ENCODE measurements around the gene PADI6.

The PADI6 gene

GRCh38 chr1:17371896-17372295 is at the start of gene PADI6:
Gene PADI6, plus strand, starts transcription at chr1:17372196. Its CDS starts 50 bp downstream, at chr1:17372246.
- H3K4me2 ChIP-seq (ENCODE audit: insufficient read depth, low read length), result no peak within 1 kb of the TSS
- H2AFZ ChIP-seq (ENCODE audit: low read depth, low read length), result no peak within 1 kb of the TSS
- ATAC-seq (ENCODE audit: insufficient read depth, low read depth) (no peak), DNase-seq (no peak)
- H3K4me1 ChIP-seq (ENCODE audit: insufficient read depth, low read length), result no peaks in the 10 kb centered on the region
- no peak within 1 kb of the TSS for H3K27ac ChIP-seq (ENCODE audit: low read length)
- H3K9me3 ChIP-seq (ENCODE audit: insufficient read depth, low read length, severe bottlenecking), result no peaks in the 10 kb centered on the region
- TF ChIP-seq EZH2 (IDR thresholded peaks at IDR 0.05; ENCODE audit: borderline replicate concordance, low read depth, low read length, severe bottlenecking), result no peak
- no peak within 1 kb of the TSS for H3K4me3 ChIP-seq (ENCODE audit: low read depth in 1 of 2, low read length in 2 of 2)
- no peaks in the 10 kb centered on the region for H3K79me2 ChIP-seq (ENCODE audit: insufficient read depth, low read length)
- no peaks in the 10 kb centered on the region for H3K36me3 ChIP-seq (ENCODE audit: insufficient read depth, low read length)
- peaks cover 11% of the 10 kb centered on the region for H3K27me3 ChIP-seq (ENCODE audit: insufficient read depth, low read length, poor library complexity)
- no peak within 1 kb of the TSS for H3K9ac ChIP-seq (ENCODE audit: low read depth, low read length)
- H4K20me1 ChIP-seq (ENCODE audit: insufficient read depth, low read length), result peaks cover 3% of the 10 kb centered on the region; the same call in 1 of the 2 replicates

GRCh38 chr1:17328855-17329254 is 43.1 kb upstream of the PADI6 start:
- no peak for TF ChIP-seq EZH2 (IDR thresholded peaks at IDR 0.05; ENCODE audit: borderline replicate concordance, low read depth, low read length, severe bottlenecking)
- H3K27me3 ChIP-seq (ENCODE audit: insufficient read depth, low read length, poor library complexity), result no peaks in the 10 kb centered on the region
- ATAC-seq (ENCODE audit: insufficient read depth, low read depth) (no peak), DNase-seq (no peak)
- H3K36me3 ChIP-seq (ENCODE audit: insufficient read depth, low read length), result no peaks in the 10 kb centered on the region
- no peak overlapping the region for H2AFZ ChIP-seq (ENCODE audit: low read depth, low read length)
- H3K79me2 ChIP-seq (ENCODE audit: insufficient read depth, low read length), result no peaks in the 10 kb centered on the region
- no peaks in the 10 kb centered on the region for H3K4me1 ChIP-seq (ENCODE audit: insufficient read depth, low read length)
- no peak overlapping the region for H3K4me2 ChIP-seq (ENCODE audit: insufficient read depth, low read length)
- no peak overlapping the region for H3K4me3 ChIP-seq (ENCODE audit: low read depth in 1 of 2, low read length in 2 of 2)
- no peaks in the 10 kb centered on the region for H4K20me1 ChIP-seq (ENCODE audit: insufficient read depth, low read length)
- H3K9me3 ChIP-seq (ENCODE audit: insufficient read depth, low read length, severe bottlenecking), result no peaks in the 10 kb centered on the region
- no peak overlapping the region for H3K9ac ChIP-seq (ENCODE audit: low read depth, low read length)
- no peak overlapping the region for H3K27ac ChIP-seq (ENCODE audit: low read length)

GRCh38 chr1:17329610-17330009 is 42.4 kb upstream of the PADI6 start:
- no peaks in the 10 kb centered on the region for H4K20me1 ChIP-seq (ENCODE audit: insufficient read depth, low read length)
- no peak overlapping the region for H3K4me3 ChIP-seq (ENCODE audit: low read depth in 1 of 2, low read length in 2 of 2)
- H3K79me2 ChIP-seq (ENCODE audit: insufficient read depth, low read length), result no peaks in the 10 kb centered on the region
- no peak overlapping the region for H3K4me2 ChIP-seq (ENCODE audit: insufficient read depth, low read length)
- no peaks in the 10 kb centered on the region for H3K36me3 ChIP-seq (ENCODE audit: insufficient read depth, low read length)
- no peak for TF ChIP-seq CTCF (IDR thresholded peaks at IDR 0.05; ENCODE audit: borderline replicate concordance, extremely low read depth, low read length, poor library complexity, severe bottlenecking)
- TF ChIP-seq EZH2 (IDR thresholded peaks at IDR 0.05; ENCODE audit: borderline replicate concordance, low read depth, low read length, severe bottlenecking), result no peak
- no peaks in the 10 kb centered on the region for H3K27me3 ChIP-seq (ENCODE audit: insufficient read depth, low read length, poor library complexity)
- no peak for DNase-seq
- H3K27ac ChIP-seq (ENCODE audit: low read length), result no peak overlapping the region
- no peak for ATAC-seq (ENCODE audit: insufficient read depth, low read depth)
- H3K4me1 ChIP-seq (ENCODE audit: insufficient read depth, low read length), result no peaks in the 10 kb centered on the region
- no peaks in the 10 kb centered on the region for H3K9me3 ChIP-seq (ENCODE audit: insufficient read depth, low read length, severe bottlenecking)
- H3K9ac ChIP-seq (ENCODE audit: low read depth, low read length), result no peak overlapping the region
- H2AFZ ChIP-seq (ENCODE audit: low read depth, low read length), result no peak overlapping the region

GRCh38 chr1:17330856-17331255 is 41.1 kb upstream of the PADI6 start:
- Histone ChIP-seq H3K27me3 (ENCODE audit: insufficient read depth, low read length, poor library complexity) (no peaks in the 10 kb centered on the region), H3K27ac (ENCODE audit: low read length) (no peak overlapping the region), H2AFZ (ENCODE audit: low read depth, low read length) (no peak overlapping the region), H3K4me2 (ENCODE audit: insufficient read depth, low read length) (no peak overlapping the region), H3K9me3 (ENCODE audit: insufficient read depth, low read length, severe bottlenecking) (no peaks in the 10 kb centered on the region), H3K4me1 (ENCODE audit: insufficient read depth, low read length) (no peaks in the 10 kb centered on the region), H3K4me3 (ENCODE audit: low read depth in 1 of 2, low read length in 2 of 2) (no peak overlapping the region), H4K20me1 (ENCODE audit: insufficient read depth, low read length) (0 out of 2 replicates have a peak, but pooled peaks cover 3% of the 10 kb centered on the region), H3K79me2 (ENCODE audit: insufficient read depth, low read length) (no peaks in the 10 kb centered on the region), H3K9ac (ENCODE audit: low read depth, low read length) (no peak overlapping the region), H3K36me3 (ENCODE audit: insufficient read depth, low read length) (no peaks in the 10 kb centered on the region)
- TF ChIP-seq CTCF (IDR thresholded peaks at IDR 0.05; ENCODE audit: borderline replicate concordance, extremely low read depth, low read length, poor library complexity, severe bottlenecking), result no peak
- TF ChIP-seq EZH2 (IDR thresholded peaks at IDR 0.05; ENCODE audit: borderline replicate concordance, low read depth, low read length, severe bottlenecking), result no peak
- no peak for DNase-seq
- no peak for ATAC-seq (ENCODE audit: insufficient read depth, low read depth)
